HCT116 (cell line): ENCODE results near the gene EYA4. TPM values are rescaled to one million over a fixed set of nuclear protein-coding genes. Genes with fewer than 3 reads are reported as not detected.

ENCODE experiments used
- ATAC-seq: fragments of 200-7000 bp; cut with Tn5 transposase; 2 replicates; pipeline ENCODE4 v1.9.1; 2020; ENCODE audit warnings: mild to moderate bottlenecking, moderate library complexity
- BruUV-seq: library from RNA; stranded (reverse); fragments of 400-500 nt; replicated peaks from 2 replicates; lab custom pipeline; 2021; lab: Mats Ljungman, UMichigan
- CTCF ChIA-PET: fragments of 300-600 bp; sonication (Branson Sonifier 250); formaldehyde crosslinking; loops from one replicate; lab custom pipeline; 2021; ENCODE audit warnings: antibody characterized with exemption; lab: Charles Lee
- POLR2A ChIA-PET: fragments of 300-600, 350-600 bp; sonication (Branson Sonifier 250); formaldehyde crosslinking; loops from one replicate; lab custom pipeline; 2021; ENCODE audit warnings: antibody characterized with exemption; lab: Charles Lee
- RAD21 ChIA-PET, 2 experiments: fragments of 300-600 bp; sonication (Branson Sonifier 250); formaldehyde crosslinking; loops; one replicate each; lab custom pipeline; 2023; ENCODE audit warnings: low total read pairs in 2 of 2; ENCODE audit not compliant: uncharacterized antibody in 2 of 2, unreplicated experiment in 2 of 2, low non-redundant PET in 1 of 2; lab: Charles Lee
- DNase-seq: peaks from one replicate; pipeline ENCODE4 v3.0.0-alpha.2; 2010; ENCODE audit warnings: low read depth, low spot score
- H2AFZ ChIP-seq: fragments of 200-600 bp; shearing (Covaris generic), sonication (generic); 2 replicates; pipeline ENCODE4 v1.6.1; 2017; ENCODE audit warnings: low read depth, mixed run types, mixed read lengths, antibody characterized with exemption, low read length; ENCODE audit not compliant: poor library complexity, severe bottlenecking
- H3K27ac ChIP-seq: 2 replicates; pipeline ENCODE4 v1.5.1; 2012; ENCODE audit warnings: low read depth, low read length
- H3K27me3 ChIP-seq: fragments of 200-600 bp; sonication (generic); 2 replicates; pipeline ENCODE4 v1.6.1; 2016; ENCODE audit warnings: mixed run types, low read length, mixed read lengths; ENCODE audit not compliant: insufficient read depth
- H3K36me3 ChIP-seq, 2 experiments: fragments of 200-500 bp in 1 of 2; fragments of 200-600 bp in 1 of 2; sonication (Bioruptor generic) in 1 of 2; sonication (generic) in 1 of 2; 2 replicates each; pipeline versions ENCODE4 v1.5.1 to v1.6.1; 2014 to 2016; ENCODE audit warnings: low read length in 2 of 2, inconsistent platforms in 1 of 2, mixed read lengths in 1 of 2, mixed run types in 1 of 2; ENCODE audit not compliant: insufficient read depth in 2 of 2, control insufficient read depth in 1 of 2
- H3K4me1 ChIP-seq, 2 experiments: fragments of 200-600 bp in 1 of 2; sonication (generic) in 1 of 2; 2 replicates each; pipeline versions ENCODE4 v1.5.1 to v1.6.1; 2012 to 2017; ENCODE audit warnings: low read length in 2 of 2, inconsistent platforms in 1 of 2, mild to moderate bottlenecking in 1 of 2, mixed read lengths in 1 of 2, mixed run types in 1 of 2, moderate library complexity in 1 of 2; ENCODE audit not compliant: insufficient read depth in 2 of 2, control insufficient read depth in 1 of 2
- H3K4me2 ChIP-seq: fragments of 200-600 bp; sonication (generic); 2 replicates; pipeline ENCODE4 v1.6.1; 2017; ENCODE audit warnings: mixed run types, low read length, mixed read lengths
- H3K4me3 ChIP-seq, 2 experiments: fragments of 200-600 bp in 1 of 2; sonication (generic) in 1 of 2; replicated peaks in 1 of 2; 2 replicates each; pipeline ENCODE4 v1.5.1; 2011 to 2016; ENCODE audit warnings: low read length in 2 of 2, control low read depth in 1 of 2, low read depth in 1 of 2, mild to moderate bottlenecking in 1 of 2, mixed read lengths in 1 of 2, mixed run types in 1 of 2
- H3K79me2 ChIP-seq: fragments of 200-600 bp; sonication (generic); 2 replicates; pipeline ENCODE4 v1.6.1; 2017; ENCODE audit warnings: mild to moderate bottlenecking, mixed run types, low read length, moderate library complexity, mixed read lengths; ENCODE audit not compliant: insufficient read depth
- H3K9ac ChIP-seq: fragments of 200-600 bp; sonication (generic); 2 replicates; pipeline ENCODE4 v1.6.1; 2016; ENCODE audit warnings: low read length, mixed read lengths
- H3K9me2 ChIP-seq: fragments of 200-600 bp; sonication (generic), shearing (Covaris generic); 2 replicates; pipeline ENCODE4 v1.6.1; 2017; ENCODE audit warnings: mixed run types, mild to moderate bottlenecking, moderate library complexity; ENCODE audit not compliant: insufficient read depth
- H3K9me3 ChIP-seq, 2 experiments: fragments of 200-500 bp in 1 of 2; fragments of 200-600 bp in 1 of 2; sonication (Bioruptor generic) in 1 of 2; sonication (generic) in 1 of 2; 2 replicates each; pipeline ENCODE4 v1.6.1; 2014 to 2017; ENCODE audit warnings: low read length in 2 of 2, mixed read lengths in 2 of 2, inconsistent platforms in 1 of 2, low read depth in 1 of 2, mild to moderate bottlenecking in 1 of 2, mixed run types in 1 of 2, moderate library complexity in 1 of 2; ENCODE audit not compliant: control insufficient read depth in 1 of 2, insufficient read depth in 1 of 2
- H4K20me1 ChIP-seq: fragments of 200-600 bp; sonication (generic), shearing (Covaris generic); 2 replicates; pipeline ENCODE4 v1.6.1; 2017; ENCODE audit warnings: mixed run types, mild to moderate bottlenecking, moderate library complexity; ENCODE audit not compliant: insufficient read depth
- CEBPB ChIP-seq: IDR thresholded peaks from 2 replicates; pipeline ENCODE4 v1.6.1; 2012; ENCODE audit warnings: low read depth
- EGR1 ChIP-seq: IDR thresholded peaks from 2 replicates; pipeline ENCODE4 v1.6.1; 2012; ENCODE audit warnings: low read depth
- EZH2 ChIP-seq: fragments of 200-600 bp; sonication (generic); IDR thresholded peaks from 2 replicates; pipeline ENCODE4 v1.6.1; 2017; ENCODE audit warnings: antibody characterized with exemption, mixed run types
- EZH2phosphoT487 ChIP-seq: fragments of 200-600 bp; IDR thresholded peaks from 2 replicates; pipeline ENCODE4 v1.6.1; 2018; ENCODE audit warnings: antibody characterized with exemption, borderline replicate concordance
- FOSL1 ChIP-seq: IDR thresholded peaks from 2 replicates; pipeline ENCODE4 v1.6.1; 2012; ENCODE audit warnings: low read depth
- JUND ChIP-seq: IDR thresholded peaks from 2 replicates; pipeline ENCODE4 v1.6.1; 2012
- POLR2A ChIP-seq: IDR thresholded peaks from 2 replicates; pipeline ENCODE4 v1.7.0; 2011; ENCODE audit warnings: borderline replicate concordance; ENCODE audit not compliant: insufficient read depth, insufficient read length; ENCODE audit errors: extremely low read depth
- POLR2AphosphoS5 ChIP-seq: IDR thresholded peaks from 2 replicates; pipeline ENCODE4 v1.6.1; 2011; ENCODE audit warnings: mild to moderate bottlenecking, low read depth, low read length, moderate library complexity
- RAD21 ChIP-seq: IDR thresholded peaks from 2 replicates; pipeline ENCODE4 v1.6.1; 2012; ENCODE audit warnings: low read depth, mild to moderate bottlenecking
- SIN3A ChIP-seq: IDR thresholded peaks from 2 replicates; pipeline ENCODE4 v1.6.1; 2012; ENCODE audit warnings: low read depth
- SP1 ChIP-seq: IDR thresholded peaks from 2 replicates; pipeline ENCODE4 v1.6.1; 2012; ENCODE audit warnings: low read depth
- SRF ChIP-seq: IDR thresholded peaks from 2 replicates; pipeline ENCODE4 v1.6.1; 2012; ENCODE audit warnings: low read depth
- YY1 ChIP-seq: IDR thresholded peaks from 2 replicates; pipeline ENCODE4 v1.6.1; 2011; ENCODE audit warnings: low read length, low read depth, moderate library complexity, mild to moderate bottlenecking; ENCODE audit not compliant: insufficient replicate concordance; ENCODE audit errors: extremely low read depth
- ZFX ChIP-seq: fragments of 450-650 bp; IDR thresholded peaks from 2 replicates; pipeline ENCODE4 v1.6.1; 2017
- ZNF274 ChIP-seq: fragments of 200-500 bp; sonication (Bioruptor generic); IDR thresholded peaks from 2 replicates; pipeline ENCODE4 v1.6.1; 2014; ENCODE audit warnings: mild to moderate bottlenecking, low read depth, low read length, inconsistent platforms
- intact Hi-C: fragments of 100-400 bp; cut with micrococcal nuclease; formaldehyde crosslinking; loops from 2 replicates; pipeline ENCODE4 v1.10.0; 2022
- total RNA-seq: library from RNA; stranded (reverse); gene quantifications from one replicate; pipeline ENCODE4 v1.2.1, GENCODE V29; 2021; ENCODE audit not compliant: unreplicated experiment
- TF ChIP-seq, protein P1 (sequence below): IDR thresholded peaks from 2 replicates; pipeline ENCODE4 v1.6.1; 2012
- TF ChIP-seq, protein P2 (sequence below): IDR thresholded peaks from 2 replicates; pipeline ENCODE4 v1.6.1; 2011; ENCODE audit warnings: mild to moderate bottlenecking, low read length, moderate library complexity; ENCODE audit not compliant: insufficient replicate concordance; ENCODE audit errors: extremely low read depth

EYA4 gene
- total RNA-seq, 1 experiment from 2014 or later = not detected

DNA sequence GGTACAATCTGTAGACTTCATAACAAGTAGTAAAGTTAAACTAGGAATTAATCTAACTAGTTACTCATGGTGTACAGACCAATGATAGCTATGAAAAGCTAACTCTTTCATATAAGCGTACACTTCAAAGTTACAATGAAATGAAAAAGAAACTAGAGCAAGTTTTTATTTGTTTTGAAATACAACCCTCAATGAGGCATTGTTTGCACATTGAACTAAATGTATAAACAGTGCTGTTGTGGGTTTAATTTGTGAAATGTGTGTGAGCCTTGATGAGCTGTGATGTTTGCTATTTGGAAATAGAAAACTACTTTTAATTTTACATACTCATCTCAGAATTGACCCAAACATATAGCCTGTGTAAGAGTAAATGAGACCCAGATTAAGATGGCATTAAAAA, 11.1 kb upstream of the EYA4 start:
- intact Hi-C loops = no loop called here

DNA sequence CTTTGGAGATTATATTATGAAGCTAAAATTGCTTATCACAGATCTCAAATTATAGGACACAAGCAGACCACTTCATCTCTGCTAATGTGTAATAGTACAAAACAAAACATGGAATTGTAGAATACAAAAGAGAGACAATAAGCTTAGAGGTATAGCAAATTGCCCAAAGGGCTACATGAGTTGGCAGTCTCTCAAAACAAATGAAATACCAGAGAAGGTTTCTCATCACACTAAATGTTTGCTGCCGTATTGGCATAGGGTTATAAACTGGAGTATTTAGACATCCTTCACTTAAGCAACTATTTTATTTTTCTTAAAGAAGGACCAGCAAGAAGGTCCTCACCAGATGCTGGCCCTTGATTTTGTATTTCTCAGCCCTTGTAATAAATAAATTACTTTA, 5.9 kb upstream of the EYA4 start:
- no peaks in the 10 kb centered on the region for H3K9me3 ChIP-seq
- H3K36me3 ChIP-seq = no peaks in the 10 kb centered on the region
- H3K79me2 ChIP-seq = no peaks in the 10 kb centered on the region
- H4K20me1 ChIP-seq = no peaks in the 10 kb centered on the region
- intact Hi-C loops = no loop called here
- DNase-seq = no peak
- no peaks in the 10 kb centered on the region for H3K9me2 ChIP-seq
- no peak overlapping the region for H3K4me3 ChIP-seq
- ChIA-PET POLR2A (no interaction called here), RAD21 (no interaction called here), CTCF (no interaction called here)
- no peak overlapping the region for H2AFZ ChIP-seq
- H3K27ac ChIP-seq = no peak overlapping the region
- no TSS peak for BruUV-seq
- no peaks in the 10 kb centered on the region for H3K4me1 ChIP-seq
- no peaks in the 10 kb centered on the region for H3K27me3 ChIP-seq
- H3K4me2 ChIP-seq = no peak overlapping the region
- no peak for ATAC-seq
- no peak overlapping the region for H3K9ac ChIP-seq
- no peak for TF ChIP-seq POLR2AphosphoS5
- TF ChIP-seq SIN3A = no peak
- no peak for TF ChIP-seq FOSL1
- no peak for TF ChIP-seq SRF
- no peak for TF ChIP-seq JUND
- no peak for TF ChIP-seq POLR2A
- no peak for TF ChIP-seq SP1
- no peak for TF ChIP-seq EGR1
- TF ChIP-seq CEBPB = no peak
- TF ChIP-seq YY1 = no peak
- TF ChIP-seq, protein P1, sequence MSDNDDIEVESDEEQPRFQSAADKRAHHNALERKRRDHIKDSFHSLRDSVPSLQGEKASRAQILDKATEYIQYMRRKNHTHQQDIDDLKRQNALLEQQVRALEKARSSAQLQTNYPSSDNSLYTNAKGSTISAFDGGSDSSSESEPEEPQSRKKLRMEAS = no peak
- no peak for TF ChIP-seq RAD21
- no peak for TF ChIP-seq ZFX
- no peak for TF ChIP-seq EZH2
- TF ChIP-seq ZNF274 = no peak
- TF ChIP-seq EZH2phosphoT487 = no peak
- TF ChIP-seq, protein P2, sequence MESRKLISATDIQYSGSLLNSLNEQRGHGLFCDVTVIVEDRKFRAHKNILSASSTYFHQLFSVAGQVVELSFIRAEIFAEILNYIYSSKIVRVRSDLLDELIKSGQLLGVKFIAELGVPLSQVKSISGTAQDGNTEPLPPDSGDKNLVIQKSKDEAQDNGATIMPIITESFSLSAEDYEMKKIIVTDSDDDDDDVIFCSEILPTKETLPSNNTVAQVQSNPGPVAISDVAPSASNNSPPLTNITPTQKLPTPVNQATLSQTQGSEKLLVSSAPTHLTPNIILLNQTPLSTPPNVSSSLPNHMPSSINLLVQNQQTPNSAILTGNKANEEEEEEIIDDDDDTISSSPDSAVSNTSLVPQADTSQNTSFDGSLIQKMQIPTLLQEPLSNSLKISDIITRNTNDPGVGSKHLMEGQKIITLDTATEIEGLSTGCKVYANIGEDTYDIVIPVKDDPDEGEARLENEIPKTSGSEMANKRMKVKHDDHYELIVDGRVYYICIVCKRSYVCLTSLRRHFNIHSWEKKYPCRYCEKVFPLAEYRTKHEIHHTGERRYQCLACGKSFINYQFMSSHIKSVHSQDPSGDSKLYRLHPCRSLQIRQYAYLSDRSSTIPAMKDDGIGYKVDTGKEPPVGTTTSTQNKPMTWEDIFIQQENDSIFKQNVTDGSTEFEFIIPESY = no peak

More for the DNA sequence above, 11.1 kb upstream of the EYA4 start:
- ChIA-PET CTCF (no interaction called here), POLR2A (no interaction called here), RAD21 (no interaction called here)
- TF ChIP-seq, protein P2 = no peak
- TF ChIP-seq EGR1 (no peak), EZH2phosphoT487 (no peak), SP1 (no peak)
- Histone ChIP-seq H2AFZ (no peak overlapping the region), H3K36me3 (no peaks in the 10 kb centered on the region), H3K79me2 (no peaks in the 10 kb centered on the region), H4K20me1 (no peaks in the 10 kb centered on the region), H3K27ac (no peak overlapping the region), H3K4me1 (no peaks in the 10 kb centered on the region), H3K4me2 (no peak overlapping the region), H3K27me3 (no peaks in the 10 kb centered on the region), H3K9me2 (no peaks in the 10 kb centered on the region), H3K4me3 (no peak overlapping the region), H3K9me3 (no peaks in the 10 kb centered on the region), H3K9ac (no peak overlapping the region)
- DNase-seq = no peak
- BruUV-seq = no TSS peak
- no peak for ATAC-seq
